Measurements from ENCODE around the gene BRMS1L.

BRMS1L gene

DNA sequence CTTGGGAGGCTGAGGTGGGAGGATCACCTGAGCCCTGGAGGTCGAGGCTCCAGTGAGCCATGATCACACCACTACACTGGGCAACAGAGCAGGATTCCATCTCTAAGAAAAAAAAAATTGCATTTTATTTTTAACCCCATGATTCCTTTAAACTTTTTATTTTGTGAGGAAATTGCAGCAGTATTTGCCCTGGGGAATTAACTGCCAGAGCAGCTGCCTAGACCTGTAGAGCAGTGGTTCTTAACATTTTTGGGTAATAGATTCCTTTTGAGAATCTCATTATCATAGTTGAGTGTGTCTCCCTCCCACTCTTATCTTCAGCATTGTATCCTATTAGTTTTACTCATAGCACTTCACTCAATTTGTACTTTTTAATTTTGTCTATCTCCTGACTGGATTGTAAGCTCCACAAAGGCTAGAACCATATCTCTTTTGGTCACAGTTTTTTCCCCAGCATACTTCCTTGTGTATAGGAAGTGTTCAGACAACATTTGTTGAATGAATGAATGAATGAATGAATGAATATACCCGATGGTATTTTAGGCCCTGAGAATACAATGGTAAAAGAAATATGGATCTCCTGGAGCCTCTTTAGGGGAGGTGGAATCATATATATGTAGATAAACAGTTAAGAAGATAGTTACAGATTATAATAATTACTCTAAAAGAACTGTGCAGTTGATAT lies 40.6 kb downstream of the BRMS1L start:
- no peak for DNase-seq

DNA sequence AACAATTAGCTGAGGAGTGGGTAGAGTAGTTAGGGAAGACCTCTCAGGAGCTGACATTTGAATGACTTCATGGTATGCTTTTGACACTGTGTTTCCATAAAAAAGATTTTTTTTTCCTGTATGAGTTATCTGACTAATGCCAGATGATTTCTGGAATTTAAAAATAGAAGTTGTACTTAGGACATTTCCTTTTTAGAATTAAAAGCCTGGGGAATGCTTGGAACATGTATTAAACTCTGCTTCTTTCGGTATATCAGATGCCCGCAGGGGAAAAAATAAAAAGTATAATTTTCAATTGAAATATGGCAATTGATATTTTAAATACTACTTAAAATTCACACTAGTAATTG lies 41.1 kb downstream of the BRMS1L start:
- DNase-seq, result no peak

GRCh38 chr14:35875296-35875695 lies 49.2 kb downstream of the BRMS1L start:
- DNase-seq, result no peak

- no peak for DNase-seq
These were observed 51.1 kb downstream of the BRMS1L start for GRCh38 chr14:35877276-35877675.

DNA sequence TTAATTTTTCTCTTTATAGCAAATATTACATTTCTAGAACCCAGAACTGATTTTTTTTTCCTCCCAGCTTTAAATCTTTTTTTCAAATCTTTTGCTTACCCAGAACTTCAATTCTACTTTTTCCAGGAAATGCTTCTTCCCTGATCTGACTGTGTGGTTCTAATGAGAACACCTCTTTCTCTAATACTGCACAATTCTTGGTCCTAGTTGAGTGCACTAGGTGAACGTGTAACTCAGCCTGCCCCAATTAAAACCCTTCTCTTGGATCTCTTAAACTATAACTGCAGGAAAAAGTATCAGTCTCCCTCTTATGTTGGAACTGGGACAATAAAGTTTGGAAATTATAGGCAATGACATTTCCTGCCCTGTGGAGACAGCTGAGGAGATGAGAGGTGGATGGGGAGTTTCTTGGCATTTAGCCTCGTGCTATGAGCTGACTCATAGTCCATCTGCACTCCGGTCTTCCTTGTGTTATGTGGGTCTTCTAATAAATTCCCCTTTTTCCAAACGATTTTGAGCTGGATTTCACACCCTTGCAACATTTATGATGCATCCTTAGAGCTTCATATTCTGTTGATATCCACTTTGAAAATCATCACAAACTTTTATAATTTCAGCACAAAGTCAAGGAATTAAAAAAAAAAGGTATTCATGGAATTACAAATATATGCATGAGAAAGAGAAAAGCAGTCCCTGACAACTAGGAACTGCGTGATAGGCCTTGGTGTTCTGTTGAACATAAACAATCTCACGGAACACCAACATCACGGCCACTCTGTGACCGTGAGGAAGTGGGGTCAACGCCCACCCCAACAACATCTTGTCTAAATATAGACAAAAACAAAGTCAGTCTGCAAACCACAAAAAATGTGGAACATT lies 52.4 kb downstream of the BRMS1L start:
- no peak for DNase-seq

- DNase-seq, result no peak
These were observed 53.1 kb downstream of the BRMS1L start for GRCh38 chr14:35879151-35879648.

DNA sequence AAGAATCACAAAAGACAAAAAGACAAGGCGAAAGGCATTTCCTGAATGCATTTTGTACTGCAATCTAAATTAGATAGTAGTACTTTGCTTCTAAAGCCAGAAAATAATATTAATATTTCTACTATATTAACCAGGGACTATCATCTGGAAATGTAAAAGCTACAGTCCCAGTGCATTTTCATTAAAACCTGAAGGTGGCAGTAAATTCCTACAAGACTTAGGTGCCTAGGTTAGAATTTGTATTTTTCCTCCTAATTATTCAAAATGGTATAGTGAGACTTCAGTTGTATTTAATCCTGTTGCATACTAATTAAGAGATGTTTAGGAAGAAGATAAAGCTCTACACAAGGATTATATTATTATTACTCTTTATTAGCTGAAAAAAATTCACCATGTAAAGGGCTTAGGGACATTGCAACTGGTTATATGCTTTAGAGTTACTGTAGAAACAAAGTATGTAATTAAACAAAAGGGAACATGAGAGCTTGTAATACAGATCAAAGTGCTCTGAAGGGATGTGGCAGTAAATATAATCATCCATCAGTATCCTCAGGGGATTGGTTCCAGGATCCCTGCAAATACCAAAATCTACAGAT lies 53.6 kb downstream of the BRMS1L start:
- no peak for DNase-seq

GRCh38 chr14:35881280-35881679 lies 55.1 kb downstream of the BRMS1L start:
- DNase-seq, result no peak

- DNase-seq, result no peak
These were observed 57.6 kb downstream of the BRMS1L start for GRCh38 chr14:35883677-35884293.

DNA sequence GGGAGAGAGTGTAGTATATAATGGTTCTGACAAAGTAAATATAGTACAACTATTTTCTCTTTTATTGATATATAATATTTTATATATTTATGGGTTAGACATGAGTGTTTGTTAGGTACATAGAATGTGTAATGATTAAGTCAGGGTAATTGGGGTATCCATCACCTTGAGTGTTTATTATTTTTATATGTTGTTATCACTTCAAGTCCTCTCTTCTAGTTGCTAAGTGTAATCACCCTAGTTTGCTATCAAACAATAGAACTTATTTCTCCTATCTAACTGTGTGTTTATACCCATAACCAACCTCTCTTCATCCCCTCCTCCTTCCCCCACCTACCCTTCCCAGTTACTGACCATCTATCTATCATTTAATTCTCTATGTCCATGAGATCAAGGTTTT lies 64.2 kb downstream of the BRMS1L start:
- DNase-seq, result no peak

DNA sequence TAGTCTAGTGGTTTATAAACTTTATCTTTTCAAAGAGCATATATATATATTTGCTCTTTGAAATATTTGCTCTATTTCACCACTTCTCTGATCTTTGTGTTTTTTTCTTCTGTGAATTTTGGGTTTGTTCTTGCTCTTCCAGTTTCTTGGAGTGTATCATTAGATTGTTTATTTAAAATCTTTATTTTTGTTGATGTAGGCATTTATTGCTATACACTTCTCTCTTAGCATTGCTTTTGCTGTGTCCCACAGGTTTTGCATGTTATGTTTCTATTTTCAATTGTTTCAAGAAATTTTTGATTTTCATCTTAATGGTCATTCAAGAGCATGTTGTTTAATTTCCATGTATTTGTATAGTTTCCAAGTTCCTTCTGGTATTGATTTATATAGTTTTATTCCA lies 69.1 kb downstream of the BRMS1L start:
- no peak for DNase-seq

DNA sequence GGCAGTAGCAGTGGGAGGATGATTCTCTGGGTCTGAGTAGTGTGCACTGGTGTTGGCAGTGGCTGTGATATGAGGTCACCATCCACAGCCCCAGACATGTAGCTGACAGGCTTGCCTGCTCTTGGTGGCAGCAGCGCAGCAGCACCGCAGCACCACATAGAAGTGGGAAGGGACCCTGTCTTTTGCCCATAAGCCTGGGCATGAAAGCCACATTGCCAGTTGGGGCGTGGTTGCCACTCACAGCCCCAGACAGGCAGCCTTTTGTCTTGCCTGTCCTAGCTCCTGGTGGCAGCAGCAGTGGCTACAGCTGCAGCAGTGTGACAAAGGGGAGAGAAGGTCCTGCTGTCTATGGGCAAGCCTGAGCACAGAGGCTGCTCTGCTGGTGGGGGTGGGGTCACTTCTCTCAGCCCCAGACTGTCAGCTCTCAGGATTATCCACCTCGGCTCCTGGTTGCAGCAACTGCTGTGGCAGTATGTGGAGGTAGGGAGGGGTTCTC lies 71.5 kb downstream of the BRMS1L start:
- DNase-seq, result no peak

- no peak for DNase-seq
These were observed 72.2 kb downstream of the BRMS1L start for GRCh38 chr14:35898217-35898775.

DNA sequence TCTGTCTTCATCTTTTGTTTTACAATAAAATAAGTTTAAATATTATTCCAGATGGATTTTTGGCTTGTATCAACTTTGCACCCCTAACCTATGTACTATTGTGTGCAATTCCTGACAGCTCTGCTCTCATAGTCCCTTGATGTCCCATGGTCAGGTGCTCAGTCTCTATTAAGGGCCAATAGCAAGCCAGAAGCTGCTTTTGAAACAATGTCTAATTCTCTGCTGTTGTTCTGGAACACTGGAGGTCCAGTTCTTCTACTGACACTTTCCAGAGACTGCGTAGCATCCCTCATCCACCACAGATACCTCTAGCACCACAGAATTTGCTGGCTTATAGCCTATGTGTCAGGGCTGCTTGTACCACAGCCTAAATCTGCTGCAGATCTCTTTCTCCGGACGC lies 74.6 kb downstream of the BRMS1L start:
- DNase-seq, result no peak

DNA sequence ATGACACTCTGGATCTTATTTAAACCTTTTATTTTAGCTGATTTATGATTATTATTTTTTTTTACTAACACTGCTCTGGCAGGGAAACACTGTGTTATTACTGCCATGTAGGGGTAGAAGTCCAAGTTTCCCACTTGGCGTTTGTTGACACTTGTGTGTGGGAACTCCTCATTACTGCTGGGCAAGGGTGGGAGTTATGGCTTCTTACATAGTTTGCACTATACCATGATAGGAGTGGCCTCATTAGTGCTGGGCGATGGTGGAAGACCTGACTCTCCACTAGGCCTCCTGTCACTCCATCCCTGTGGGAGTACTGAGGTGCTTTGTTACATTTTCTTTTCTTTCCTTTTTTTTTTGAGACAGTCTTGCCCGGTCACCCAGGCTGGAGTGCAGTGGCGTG lies 83.5 kb downstream of the BRMS1L start:
- no peak for DNase-seq

- no peak for DNase-seq
These were observed 84.1 kb downstream of the BRMS1L start for GRCh38 chr14:35910191-35910590.

GRCh38 chr14:35911097-35911496 lies 85.0 kb downstream of the BRMS1L start:
- DNase-seq, result no peak

DNA sequence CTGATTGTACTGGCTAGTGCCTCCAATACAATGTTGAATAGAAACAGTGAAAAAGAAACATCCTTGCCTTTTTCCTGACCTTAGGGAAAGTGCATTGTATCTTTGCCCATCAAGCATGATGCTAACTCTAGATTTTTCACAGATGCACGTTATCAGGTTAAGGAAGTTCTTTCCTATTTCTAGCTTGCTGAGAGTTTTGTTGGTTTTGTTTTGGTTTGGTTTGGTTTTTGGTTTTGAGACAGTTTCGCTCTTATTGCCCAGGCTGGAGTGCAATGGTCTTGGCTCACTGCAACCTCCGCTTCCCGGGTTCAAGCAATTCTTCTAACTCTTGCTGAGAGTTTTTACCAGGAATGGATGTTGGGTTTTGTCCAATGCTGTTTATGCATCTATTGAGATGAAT lies 89.0 kb downstream of the BRMS1L start:
- DNase-seq, result no peak

- DNase-seq, result no peak
These were observed 89.6 kb downstream of the BRMS1L start for GRCh38 chr14:35915775-35916174.

All from 8988T (cell line).